Measurements from ENCODE around the gene MPC1.
"Not testable (repeated sequence)": the region's sequence is repeated elsewhere in the genome, so short reads cannot be mapped to it uniquely, and the experiment has no call there.

Gene MPC1

GRCh38 chr6:166351715-166352285 is 30.9 kb downstream of the MPC1 start:
- peak; percentile 84 for DNase-seq (ENCODE audit: low read depth)
- TF ChIP-seq CTCF (IDR thresholded peaks at IDR 0.05; ENCODE audit: insufficient read depth, low read depth, low read length, missing control alignments): no peak
- H3K4me3 ChIP-seq (ENCODE audit: low read length): no peak overlapping the region

GRCh38 chr6:166348305-166348949 is 34.3 kb downstream of the MPC1 start:
- TF ChIP-seq CTCF (IDR thresholded peaks at IDR 0.05; ENCODE audit: insufficient read depth, low read depth, low read length, missing control alignments): no peak
- no peak overlapping the region for H3K4me3 ChIP-seq (ENCODE audit: low read length)
- peak; percentile 34 for DNase-seq (ENCODE audit: low read depth)

GRCh38 chr6:166346965-166347364 is 35.8 kb downstream of the MPC1 start:
- no peak overlapping the region for H3K4me3 ChIP-seq (ENCODE audit: low read length)
- TF ChIP-seq CTCF (IDR thresholded peaks at IDR 0.05; ENCODE audit: insufficient read depth, low read depth, low read length, missing control alignments): no peak
- no peak for DNase-seq (ENCODE audit: low read depth)

- DNase-seq (ENCODE audit: low read depth): no peak
- H3K4me3 ChIP-seq (ENCODE audit: low read length): no peak overlapping the region
- no peak for TF ChIP-seq CTCF (IDR thresholded peaks at IDR 0.05; ENCODE audit: insufficient read depth, low read depth, low read length, missing control alignments)
Measured at GRCh38 chr6:166346449-166346848, 36.3 kb downstream of the MPC1 start.

GRCh38 chr6:166345672-166346071 is 37.1 kb downstream of the MPC1 start:
- not testable (repeated sequence) for H3K4me3 ChIP-seq (ENCODE audit: low read length)

GRCh38 chr6:166344921-166345320 is 37.8 kb downstream of the MPC1 start:
- DNase-seq (ENCODE audit: low read depth); H3K4me3 ChIP-seq (ENCODE audit: low read length): not testable (repeated sequence)

More at GRCh38 chr6:166345672-166346071, 37.1 kb downstream of the MPC1 start:
- not testable (repeated sequence) for DNase-seq (ENCODE audit: low read depth)

GRCh38 chr6:166344240-166344639 is 38.5 kb downstream of the MPC1 start:
- no peak for TF ChIP-seq CTCF (IDR thresholded peaks at IDR 0.05; ENCODE audit: insufficient read depth, low read depth, low read length, missing control alignments)
- H3K4me3 ChIP-seq (ENCODE audit: low read length): no peak overlapping the region
- DNase-seq (ENCODE audit: low read depth): no peak

- TF ChIP-seq CTCF (IDR thresholded peaks at IDR 0.05; ENCODE audit: insufficient read depth, low read depth, low read length, missing control alignments): no peak
- H3K4me3 ChIP-seq (ENCODE audit: low read length): peak overlapping the region; percentile 89
- peak; percentile 16 for DNase-seq (ENCODE audit: low read depth)
Measured at GRCh38 chr6:166343150-166343487, 39.6 kb downstream of the MPC1 start.

Data from epithelial cell of esophagus (primary cell).